ENCODE results near the gene HDHD2. TPM values are rescaled to one million over a fixed set of nuclear protein-coding genes. Genes with fewer than 3 reads are reported as not detected.

Gene HDHD2
- total RNA-seq, 1 donor from 2014 or later: 47.2 TPM

GRCh38 chr18:47180765-47181164 lies 30.5 kb upstream of the HDHD2 start:
- no peak for DNase-seq (ENCODE audit: low spot score, unreplicated experiment)
- Mint-ChIP-seq H3K27me3 (peaks cover 6% of the 10 kb centered on the region), H3K36me3 (ENCODE audit: insufficient read depth) (no peaks in the 10 kb centered on the region), H3K9me3 (ENCODE audit: low read depth) (peaks cover 12% of the 10 kb centered on the region), H3K4me1 (ENCODE audit: low read depth) (no peaks in the 10 kb centered on the region), H3K27ac (no peak overlapping the region), H3K4me3 (ENCODE audit: low read depth) (no peak overlapping the region)
- no peak for TF ChIP-seq CTCF (IDR thresholded peaks at IDR 0.05; ENCODE audit: unreplicated experiment)

- Mint-ChIP-seq H3K27ac (no peak overlapping the region), H3K27me3 (peaks cover 6% of the 10 kb centered on the region), H3K9me3 (ENCODE audit: low read depth) (peaks cover 6% of the 10 kb centered on the region), H3K4me3 (ENCODE audit: low read depth) (no peak overlapping the region), H3K36me3 (ENCODE audit: insufficient read depth) (no peaks in the 10 kb centered on the region), H3K4me1 (ENCODE audit: low read depth) (no peaks in the 10 kb centered on the region)
- DNase-seq (ENCODE audit: low spot score, unreplicated experiment): no peak
- TF ChIP-seq CTCF (IDR thresholded peaks at IDR 0.05; ENCODE audit: unreplicated experiment): no peak
Measured at GRCh38 chr18:47179520-47179919, 29.2 kb upstream of the HDHD2 start.

- no peak for TF ChIP-seq CTCF (IDR thresholded peaks at IDR 0.05; ENCODE audit: unreplicated experiment)
- Mint-ChIP-seq H3K9me3 (ENCODE audit: low read depth) (no peaks in the 10 kb centered on the region), H3K4me1 (ENCODE audit: low read depth) (no peaks in the 10 kb centered on the region), H3K27ac (no peak within 1 kb of the TSS), H3K36me3 (ENCODE audit: insufficient read depth) (no peaks in the 10 kb centered on the region), H3K4me3 (ENCODE audit: low read depth) (peak within 1 kb of the TSS; percentile 30), H3K27me3 (no peaks in the 10 kb centered on the region)
- DNase-seq (ENCODE audit: low spot score, unreplicated experiment): peak; percentile 91
Measured at GRCh38 chr18:47175898-47176575, 25.7 kb upstream of the HDHD2 start, which contains the start of gene IER3IP1. Gene IER3IP1, minus strand, starts transcription at chr18:47176364. Its CDS starts 87 bp downstream, at chr18:47176277.

GRCh38 chr18:47175283-47175897 lies 25.1 kb upstream of the HDHD2 start:
- Mint-ChIP-seq H3K36me3 (ENCODE audit: insufficient read depth) (no peaks in the 10 kb centered on the region), H3K27ac (no peak overlapping the region), H3K27me3 (no peaks in the 10 kb centered on the region), H3K9me3 (ENCODE audit: low read depth) (no peaks in the 10 kb centered on the region), H3K4me3 (ENCODE audit: low read depth) (no peak overlapping the region), H3K4me1 (ENCODE audit: low read depth) (no peaks in the 10 kb centered on the region)
- TF ChIP-seq CTCF (IDR thresholded peaks at IDR 0.05; ENCODE audit: unreplicated experiment): no peak
- DNase-seq (ENCODE audit: low spot score, unreplicated experiment): no peak

- H3K27ac Mint-ChIP-seq: no peak overlapping the region
- no peak overlapping the region for H3K4me3 Mint-ChIP-seq (ENCODE audit: low read depth)
- H3K4me1 Mint-ChIP-seq (ENCODE audit: low read depth): peaks cover 4% of the 10 kb centered on the region
- TF ChIP-seq CTCF (IDR thresholded peaks at IDR 0.05; ENCODE audit: unreplicated experiment): no peak
- no peaks in the 10 kb centered on the region for H3K27me3 Mint-ChIP-seq
- H3K36me3 Mint-ChIP-seq (ENCODE audit: insufficient read depth): no peaks in the 10 kb centered on the region
- no peak for DNase-seq (ENCODE audit: low spot score, unreplicated experiment)
- no peaks in the 10 kb centered on the region for H3K9me3 Mint-ChIP-seq (ENCODE audit: low read depth)
Measured at GRCh38 chr18:47174545-47175116, 24.3 kb upstream of the HDHD2 start.

Data from progenitor cell of endocrine pancreas (in vitro differentiated cells).